ENCODE measurements around the gene ANAPC7.

ANAPC7 gene

GRCh38 chr12:110403976-110404682, 621 bp upstream of the ANAPC7 start:
- H3K4me2 ChIP-seq (ENCODE audit: low read depth, low read length, poor library complexity, severe bottlenecking) = peak overlapping the region; percentile 85
- H3K9me2 ChIP-seq (replicated peaks; ENCODE audit: low read depth, low read length) = no peaks in the 10 kb centered on the region
- peaks cover 3% of the 10 kb centered on the region for H4K20me1 ChIP-seq (ENCODE audit: insufficient read depth, low read length, poor library complexity, severe bottlenecking)
- H3K9ac ChIP-seq (ENCODE audit: low read depth, low read length, poor library complexity, severe bottlenecking) = peak overlapping the region; percentile 88
- H3K4me1 ChIP-seq (ENCODE audit: insufficient read depth, low read length, poor library complexity, severe bottlenecking) = peaks cover 11% of the 10 kb centered on the region
- peak overlapping the region; percentile 75 for H3K4me3 ChIP-seq (ENCODE audit: low read length, poor library complexity, severe bottlenecking)
- H3K27me3 ChIP-seq (ENCODE audit: insufficient read depth, low read length, poor library complexity, severe bottlenecking) = no peaks in the 10 kb centered on the region
- TF ChIP-seq EZH2phosphoT487 (IDR thresholded peaks at IDR 0.05; ENCODE audit: borderline replicate concordance) = no peak
- TF ChIP-seq, protein P1, sequence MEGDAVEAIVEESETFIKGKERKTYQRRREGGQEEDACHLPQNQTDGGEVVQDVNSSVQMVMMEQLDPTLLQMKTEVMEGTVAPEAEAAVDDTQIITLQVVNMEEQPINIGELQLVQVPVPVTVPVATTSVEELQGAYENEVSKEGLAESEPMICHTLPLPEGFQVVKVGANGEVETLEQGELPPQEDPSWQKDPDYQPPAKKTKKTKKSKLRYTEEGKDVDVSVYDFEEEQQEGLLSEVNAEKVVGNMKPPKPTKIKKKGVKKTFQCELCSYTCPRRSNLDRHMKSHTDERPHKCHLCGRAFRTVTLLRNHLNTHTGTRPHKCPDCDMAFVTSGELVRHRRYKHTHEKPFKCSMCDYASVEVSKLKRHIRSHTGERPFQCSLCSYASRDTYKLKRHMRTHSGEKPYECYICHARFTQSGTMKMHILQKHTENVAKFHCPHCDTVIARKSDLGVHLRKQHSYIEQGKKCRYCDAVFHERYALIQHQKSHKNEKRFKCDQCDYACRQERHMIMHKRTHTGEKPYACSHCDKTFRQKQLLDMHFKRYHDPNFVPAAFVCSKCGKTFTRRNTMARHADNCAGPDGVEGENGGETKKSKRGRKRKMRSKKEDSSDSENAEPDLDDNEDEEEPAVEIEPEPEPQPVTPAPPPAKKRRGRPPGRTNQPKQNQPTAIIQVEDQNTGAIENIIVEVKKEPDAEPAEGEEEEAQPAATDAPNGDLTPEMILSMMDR (conservative IDR thresholded peaks at IDR 0.05; ENCODE audit: low read length) = no peak
- H3F3A ChIP-seq (ENCODE audit: low read depth) = no peaks in the 10 kb centered on the region
- H3K36me3 ChIP-seq (ENCODE audit: insufficient read depth, low read length) = no peaks in the 10 kb centered on the region
- no peaks in the 10 kb centered on the region for H3K9me3 ChIP-seq (ENCODE audit: insufficient read depth, low read depth, low read length)
- H3K79me2 ChIP-seq (ENCODE audit: insufficient read depth, low read length) = peaks cover 43% of the 10 kb centered on the region
- peak overlapping the region; percentile 100 for H2AFZ ChIP-seq (ENCODE audit: low read length)

GRCh38 chr12:110382683-110383082, 20.8 kb downstream of the ANAPC7 start:
- no peak overlapping the region for H2AFZ ChIP-seq (ENCODE audit: low read length)
- H3F3A ChIP-seq (ENCODE audit: low read depth) = no peaks in the 10 kb centered on the region
- H3K4me2 ChIP-seq (ENCODE audit: low read depth, low read length, poor library complexity, severe bottlenecking) = no peak overlapping the region
- no peak overlapping the region for H3K9ac ChIP-seq (ENCODE audit: low read depth, low read length, poor library complexity, severe bottlenecking)
- no peaks in the 10 kb centered on the region for H3K4me1 ChIP-seq (ENCODE audit: insufficient read depth, low read length, poor library complexity, severe bottlenecking)
- no peak overlapping the region for H3K4me3 ChIP-seq (ENCODE audit: low read length, poor library complexity, severe bottlenecking)
- no peaks in the 10 kb centered on the region for H3K79me2 ChIP-seq (ENCODE audit: insufficient read depth, low read length)
- no peaks in the 10 kb centered on the region for H3K9me3 ChIP-seq (ENCODE audit: insufficient read depth, low read depth, low read length)
- H4K20me1 ChIP-seq (ENCODE audit: insufficient read depth, low read length, poor library complexity, severe bottlenecking) = no peaks in the 10 kb centered on the region
- no peaks in the 10 kb centered on the region for H3K9me2 ChIP-seq (replicated peaks; ENCODE audit: low read depth, low read length)
- H3K36me3 ChIP-seq (ENCODE audit: insufficient read depth, low read length) = peaks cover 77% of the 10 kb centered on the region
- TF ChIP-seq EZH2phosphoT487 (IDR thresholded peaks at IDR 0.05; ENCODE audit: borderline replicate concordance) = no peak
- TF ChIP-seq, protein P1 (conservative IDR thresholded peaks at IDR 0.05; ENCODE audit: low read length) = no peak
- H3K27me3 ChIP-seq (ENCODE audit: insufficient read depth, low read length, poor library complexity, severe bottlenecking) = no peaks in the 10 kb centered on the region

- no peak overlapping the region for H2AFZ ChIP-seq (ENCODE audit: low read length)
- TF ChIP-seq, protein P1 (conservative IDR thresholded peaks at IDR 0.05; ENCODE audit: low read length) = no peak
- TF ChIP-seq EZH2phosphoT487 (IDR thresholded peaks at IDR 0.05; ENCODE audit: borderline replicate concordance) = no peak
- no peak overlapping the region for H3K9ac ChIP-seq (ENCODE audit: low read depth, low read length, poor library complexity, severe bottlenecking)
- H3K27me3 ChIP-seq (ENCODE audit: insufficient read depth, low read length, poor library complexity, severe bottlenecking) = no peaks in the 10 kb centered on the region
- no peaks in the 10 kb centered on the region for H3K9me3 ChIP-seq (ENCODE audit: insufficient read depth, low read depth, low read length)
- no peaks in the 10 kb centered on the region for H3K4me1 ChIP-seq (ENCODE audit: insufficient read depth, low read length, poor library complexity, severe bottlenecking)
- no peak overlapping the region for H3K4me2 ChIP-seq (ENCODE audit: low read depth, low read length, poor library complexity, severe bottlenecking)
- H3K9me2 ChIP-seq (replicated peaks; ENCODE audit: low read depth, low read length) = no peaks in the 10 kb centered on the region
- peaks cover 73% of the 10 kb centered on the region; the same call in 1 of the 2 replicates for H3K36me3 ChIP-seq (ENCODE audit: insufficient read depth, low read length)
- H4K20me1 ChIP-seq (ENCODE audit: insufficient read depth, low read length, poor library complexity, severe bottlenecking) = no peaks in the 10 kb centered on the region
- H3F3A ChIP-seq (ENCODE audit: low read depth) = no peaks in the 10 kb centered on the region
- H3K4me3 ChIP-seq (ENCODE audit: low read length, poor library complexity, severe bottlenecking) = no peak overlapping the region
- no peaks in the 10 kb centered on the region for H3K79me2 ChIP-seq (ENCODE audit: insufficient read depth, low read length)
These were observed 23.9 kb downstream of the ANAPC7 start for GRCh38 chr12:110379631-110380030.

All from Loucy (cell line).